ENCODE results near the gene OSBPL9.
A peak's percentile ranks its signal among the peaks of the same experiment; 100 is the strongest.

OSBPL9 gene

GRCh38 chr1:51736702-51737101 is 119.8 kb downstream of the OSBPL9 start:
- no peaks in the 10 kb centered on the region for H3K27me3 ChIP-seq (ENCODE audit: insufficient read depth, poor library complexity, severe bottlenecking)
- H3K4me3 ChIP-seq (replicated peaks; ENCODE audit: insufficient read depth, low read length): no peak overlapping the region
- no peak overlapping the region for H3K27ac ChIP-seq (replicated peaks)
- no peak for TF ChIP-seq SPI1 (IDR thresholded peaks at IDR 0.05; ENCODE audit: borderline replicate concordance, low read depth)
- TF ChIP-seq POLR2AphosphoS5 (IDR thresholded peaks at IDR 0.05; ENCODE audit: low read depth): no peak
- TF ChIP-seq GABPA (IDR thresholded peaks at IDR 0.05; ENCODE audit: low read depth): no peak
- no peak for TF ChIP-seq CTCF (IDR thresholded peaks at IDR 0.05; ENCODE audit: insufficient read depth, low read length)
- no peak for TF ChIP-seq REST (IDR thresholded peaks at IDR 0.05; ENCODE audit: insufficient replicate concordance, low read depth)
- DNase-seq (ENCODE audit: low read depth in 1 of 2, low spot score in 1 of 2): peak in 1 of 2 experiments; percentile 13

- Histone ChIP-seq H3K4me3 (replicated peaks; ENCODE audit: insufficient read depth, low read length) (no peak overlapping the region), H3K27ac (replicated peaks) (no peak overlapping the region), H3K27me3 (ENCODE audit: insufficient read depth, poor library complexity, severe bottlenecking) (no peaks in the 10 kb centered on the region)
- no peak for TF ChIP-seq REST (IDR thresholded peaks at IDR 0.05; ENCODE audit: insufficient replicate concordance, low read depth)
- TF ChIP-seq SPI1 (IDR thresholded peaks at IDR 0.05; ENCODE audit: borderline replicate concordance, low read depth): no peak
- TF ChIP-seq POLR2AphosphoS5 (IDR thresholded peaks at IDR 0.05; ENCODE audit: low read depth): no peak
- TF ChIP-seq CTCF (IDR thresholded peaks at IDR 0.05; ENCODE audit: insufficient read depth, low read length): no peak
- no peak for TF ChIP-seq GABPA (IDR thresholded peaks at IDR 0.05; ENCODE audit: low read depth)
- DNase-seq (ENCODE audit: low read depth in 1 of 2, low spot score in 1 of 2): no peak
Measured at GRCh38 chr1:51738681-51739080, 121.8 kb downstream of the OSBPL9 start.

GRCh38 chr1:51740652-51741051 is 123.8 kb downstream of the OSBPL9 start:
- Histone ChIP-seq H3K27ac (replicated peaks) (no peak overlapping the region), H3K4me3 (replicated peaks; ENCODE audit: insufficient read depth, low read length) (no peak overlapping the region), H3K27me3 (ENCODE audit: insufficient read depth, poor library complexity, severe bottlenecking) (no peaks in the 10 kb centered on the region)
- DNase-seq (ENCODE audit: low read depth in 1 of 2, low spot score in 1 of 2): no peak
- TF ChIP-seq CTCF (IDR thresholded peaks at IDR 0.05; ENCODE audit: insufficient read depth, low read length) (no peak), REST (IDR thresholded peaks at IDR 0.05; ENCODE audit: insufficient replicate concordance, low read depth) (no peak), GABPA (IDR thresholded peaks at IDR 0.05; ENCODE audit: low read depth) (no peak), POLR2AphosphoS5 (IDR thresholded peaks at IDR 0.05; ENCODE audit: low read depth) (no peak), SPI1 (IDR thresholded peaks at IDR 0.05; ENCODE audit: borderline replicate concordance, low read depth) (no peak)
